ENCODE measurements around the gene ARHGAP8.
A peak's percentile ranks its signal among the peaks of the same experiment; 100 is the strongest.
"Not testable (repeated sequence)": the region's sequence is repeated elsewhere in the genome, so short reads cannot be mapped to it uniquely, and the experiment has no call there.

The ARHGAP8 gene

DNA sequence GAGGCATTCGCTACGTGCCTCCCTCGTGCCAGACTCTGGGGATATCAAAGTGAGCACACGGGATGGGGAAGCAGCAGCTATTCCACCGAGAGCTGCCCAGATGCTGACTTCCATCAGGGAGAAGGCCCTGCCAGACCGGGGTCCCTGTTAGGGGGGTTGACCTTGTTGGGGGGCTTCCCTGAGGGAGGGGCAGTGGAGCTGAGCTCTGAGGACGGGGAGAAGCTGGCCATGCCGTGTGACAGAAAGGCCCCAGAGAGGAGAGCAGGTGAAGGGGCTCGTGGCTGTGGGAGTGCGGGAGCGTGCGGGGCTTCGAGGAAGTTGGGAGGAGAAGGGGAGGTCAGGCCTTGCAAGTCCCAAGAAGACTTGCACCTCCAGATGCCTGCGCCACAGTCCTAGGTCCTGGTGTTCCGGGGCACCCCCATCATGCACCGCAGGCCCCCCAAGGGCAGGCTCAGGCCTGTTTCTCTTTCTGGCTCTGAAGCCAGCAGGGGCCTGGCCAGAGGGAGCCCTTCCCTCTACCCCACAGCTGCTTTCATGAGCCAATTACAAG is 94.4 kb downstream of the ARHGAP8 start:
- Histone ChIP-seq H3K36me3 (ENCODE audit: insufficient read depth, low read length) (no peaks in the 10 kb centered on the region), H3K27me3 (ENCODE audit: insufficient read depth, low read length) (no peaks in the 10 kb centered on the region), H3K79me2 (ENCODE audit: control insufficient read depth, insufficient read depth, low read length, unreplicated experiment) (no peaks in the 10 kb centered on the region), H3K4me1 (ENCODE audit: control insufficient read depth, insufficient read depth, low read length, unreplicated experiment) (no peaks in the 10 kb centered on the region), H3K27ac (ENCODE audit: low read depth, low read length) (no peak overlapping the region), H3K4me3 (ENCODE audit: low read depth, low read length) (no peak overlapping the region), H2AFZ (ENCODE audit: low read length, unreplicated experiment) (no peak overlapping the region)

DNA sequence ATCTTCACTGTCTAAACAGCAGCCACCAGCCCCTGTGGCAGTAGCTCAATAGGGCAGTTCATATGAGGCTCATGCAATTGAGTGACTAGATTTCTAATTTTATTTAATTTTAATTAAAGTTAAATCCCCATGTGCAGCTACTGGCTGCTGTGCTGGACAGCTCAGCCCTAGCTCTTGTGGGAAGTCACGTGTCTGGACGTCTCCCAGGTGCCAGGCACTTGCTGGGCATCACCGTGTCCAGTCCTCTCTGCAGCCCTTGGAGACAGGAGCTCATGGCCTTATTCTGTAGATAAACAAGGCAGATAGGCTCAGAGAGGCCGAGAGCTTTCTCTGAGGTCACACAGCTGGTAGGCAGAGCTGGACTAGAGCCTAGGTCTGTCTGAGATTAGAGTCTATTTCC is 95.0 kb downstream of the ARHGAP8 start:
- Histone ChIP-seq H3K27ac (ENCODE audit: low read depth, low read length) (no peak overlapping the region), H3K79me2 (ENCODE audit: control insufficient read depth, insufficient read depth, low read length, unreplicated experiment) (no peaks in the 10 kb centered on the region), H2AFZ (ENCODE audit: low read length, unreplicated experiment) (no peak overlapping the region), H3K27me3 (ENCODE audit: insufficient read depth, low read length) (no peaks in the 10 kb centered on the region), H3K4me1 (ENCODE audit: control insufficient read depth, insufficient read depth, low read length, unreplicated experiment) (no peaks in the 10 kb centered on the region), H3K4me3 (ENCODE audit: low read depth, low read length) (no peak overlapping the region), H3K36me3 (ENCODE audit: insufficient read depth, low read length) (no peaks in the 10 kb centered on the region)

DNA sequence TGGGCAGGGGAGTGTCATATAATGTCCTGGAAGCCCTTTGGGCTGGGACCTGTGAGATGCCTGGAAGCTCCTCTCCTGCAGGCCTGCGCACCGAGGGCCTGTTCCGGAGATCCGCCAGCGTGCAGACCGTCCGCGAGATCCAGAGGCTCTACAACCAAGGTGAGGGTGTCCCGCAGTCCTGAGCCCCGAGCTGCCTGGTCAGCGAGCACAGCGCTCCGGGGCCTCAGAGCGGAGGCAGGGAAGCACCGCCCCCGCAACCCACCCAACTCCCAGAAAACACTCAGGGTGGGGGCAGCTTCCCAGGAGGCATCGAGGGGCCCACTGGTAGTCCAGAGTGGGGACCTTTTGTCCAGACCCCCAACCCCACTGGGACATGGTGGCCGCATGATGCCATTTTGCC is 95.5 kb downstream of the ARHGAP8 start:
- no peaks in the 10 kb centered on the region for H3K79me2 ChIP-seq (ENCODE audit: control insufficient read depth, insufficient read depth, low read length, unreplicated experiment)
- H3K36me3 ChIP-seq (ENCODE audit: insufficient read depth, low read length) = no peaks in the 10 kb centered on the region
- no peak overlapping the region for H3K4me3 ChIP-seq (ENCODE audit: low read depth, low read length)
- H3K27ac ChIP-seq (ENCODE audit: low read depth, low read length) = no peak overlapping the region
- no peaks in the 10 kb centered on the region for H3K4me1 ChIP-seq (ENCODE audit: control insufficient read depth, insufficient read depth, low read length, unreplicated experiment)
- no peaks in the 10 kb centered on the region for H3K27me3 ChIP-seq (ENCODE audit: insufficient read depth, low read length)
- H2AFZ ChIP-seq (ENCODE audit: low read length, unreplicated experiment) = no peak overlapping the region

DNA sequence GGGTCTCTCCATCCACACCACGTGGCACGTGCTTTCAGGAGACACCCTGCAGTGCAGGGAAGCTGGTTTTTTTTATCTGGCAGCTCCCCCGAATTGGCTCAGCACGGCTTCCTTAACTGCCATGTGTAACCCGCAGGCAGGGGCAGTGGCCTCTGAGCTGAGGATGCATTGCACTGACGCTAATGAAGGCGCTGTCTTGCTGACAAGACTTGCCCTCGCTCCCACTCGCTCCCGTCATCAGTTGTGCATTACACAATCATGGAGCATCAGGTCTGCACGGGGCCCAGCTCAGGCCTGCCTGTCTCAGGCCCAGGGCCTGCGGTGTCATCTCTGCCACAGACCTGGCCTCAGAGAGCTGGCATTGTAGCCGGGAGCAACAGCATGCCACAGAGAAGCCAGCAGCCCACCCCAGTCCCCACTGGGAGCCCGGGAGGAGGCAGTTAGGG is 95.9 kb downstream of the ARHGAP8 start:
- no peaks in the 10 kb centered on the region for H3K36me3 ChIP-seq (ENCODE audit: insufficient read depth, low read length)
- no peaks in the 10 kb centered on the region for H3K79me2 ChIP-seq (ENCODE audit: control insufficient read depth, insufficient read depth, low read length, unreplicated experiment)
- no peaks in the 10 kb centered on the region for H3K27me3 ChIP-seq (ENCODE audit: insufficient read depth, low read length)
- H3K27ac ChIP-seq (ENCODE audit: low read depth, low read length) = no peak overlapping the region
- no peak overlapping the region for H3K4me3 ChIP-seq (ENCODE audit: low read depth, low read length)
- peaks cover under 1% of the 10 kb centered on the region for H3K4me1 ChIP-seq (ENCODE audit: control insufficient read depth, insufficient read depth, low read length, unreplicated experiment)
- no peak overlapping the region for H2AFZ ChIP-seq (ENCODE audit: low read length, unreplicated experiment)

DNA sequence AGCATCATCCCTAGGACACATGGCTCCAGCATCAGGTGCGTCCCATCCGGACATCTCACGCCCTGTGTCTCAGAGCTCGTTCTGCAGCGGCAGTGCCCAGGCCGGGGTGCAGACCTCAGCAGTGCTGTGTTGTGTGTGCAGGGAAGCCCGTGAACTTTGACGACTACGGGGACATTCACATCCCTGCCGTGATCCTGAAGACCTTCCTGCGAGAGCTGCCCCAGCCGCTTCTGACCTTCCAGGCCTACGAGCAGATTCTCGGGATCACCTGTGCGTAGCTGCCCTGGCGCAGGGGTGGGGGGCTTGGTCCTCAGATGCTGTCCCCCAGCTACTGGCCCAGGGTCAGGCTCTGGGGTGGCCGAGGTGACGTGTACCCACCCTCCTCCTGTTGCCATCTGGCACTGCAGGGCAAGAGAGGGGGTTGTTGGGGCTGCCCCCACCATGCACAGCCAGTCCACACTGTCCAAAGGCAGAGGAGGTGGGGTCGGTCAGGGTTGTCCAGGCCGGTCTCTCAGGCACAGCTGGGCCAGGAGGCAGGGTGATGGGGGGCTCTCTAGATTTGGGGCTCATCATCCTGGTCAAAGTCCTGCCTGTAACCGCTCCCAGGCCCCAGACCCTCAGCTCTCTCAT is 96.5 kb downstream of the ARHGAP8 start:
- no peaks in the 10 kb centered on the region for H3K79me2 ChIP-seq (ENCODE audit: control insufficient read depth, insufficient read depth, low read length, unreplicated experiment)
- no peaks in the 10 kb centered on the region for H3K36me3 ChIP-seq (ENCODE audit: insufficient read depth, low read length)
- H2AFZ ChIP-seq (ENCODE audit: low read length, unreplicated experiment) = no peak overlapping the region
- H3K27me3 ChIP-seq (ENCODE audit: insufficient read depth, low read length) = no peaks in the 10 kb centered on the region
- no peak overlapping the region for H3K4me3 ChIP-seq (ENCODE audit: low read depth, low read length)
- no peak overlapping the region for H3K27ac ChIP-seq (ENCODE audit: low read depth, low read length)
- peaks cover 3% of the 10 kb centered on the region for H3K4me1 ChIP-seq (ENCODE audit: control insufficient read depth, insufficient read depth, low read length, unreplicated experiment)

DNA sequence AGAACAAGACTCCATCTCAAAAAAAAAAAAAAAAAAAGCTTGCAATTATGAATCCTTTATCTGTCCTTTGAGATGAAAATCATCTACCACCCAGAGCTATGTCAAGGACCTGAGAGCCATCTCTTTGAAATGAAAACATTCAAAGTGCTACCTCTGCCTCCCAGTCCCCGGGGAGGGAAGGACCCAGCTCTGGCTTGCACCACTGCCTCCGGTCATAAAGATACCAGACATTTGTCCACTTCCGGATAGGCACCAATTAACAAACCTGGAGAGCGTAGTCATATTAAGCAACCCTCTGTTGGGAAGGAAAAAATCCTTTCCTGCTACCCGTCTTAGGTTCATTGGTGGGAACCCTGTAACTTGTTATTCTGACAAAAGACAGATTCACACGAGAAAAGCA is 98.6 kb downstream of the ARHGAP8 start:
- Histone ChIP-seq H3K4me3 (ENCODE audit: low read depth, low read length) (no peak overlapping the region), H3K36me3 (ENCODE audit: insufficient read depth, low read length) (no peaks in the 10 kb centered on the region), H3K4me1 (ENCODE audit: control insufficient read depth, insufficient read depth, low read length, unreplicated experiment) (peaks cover 3% of the 10 kb centered on the region), H3K27me3 (ENCODE audit: insufficient read depth, low read length) (no peaks in the 10 kb centered on the region), H3K27ac (ENCODE audit: low read depth, low read length) (no peak overlapping the region), H3K79me2 (ENCODE audit: control insufficient read depth, insufficient read depth, low read length, unreplicated experiment) (no peaks in the 10 kb centered on the region), H2AFZ (ENCODE audit: low read length, unreplicated experiment) (no peak overlapping the region)

DNA sequence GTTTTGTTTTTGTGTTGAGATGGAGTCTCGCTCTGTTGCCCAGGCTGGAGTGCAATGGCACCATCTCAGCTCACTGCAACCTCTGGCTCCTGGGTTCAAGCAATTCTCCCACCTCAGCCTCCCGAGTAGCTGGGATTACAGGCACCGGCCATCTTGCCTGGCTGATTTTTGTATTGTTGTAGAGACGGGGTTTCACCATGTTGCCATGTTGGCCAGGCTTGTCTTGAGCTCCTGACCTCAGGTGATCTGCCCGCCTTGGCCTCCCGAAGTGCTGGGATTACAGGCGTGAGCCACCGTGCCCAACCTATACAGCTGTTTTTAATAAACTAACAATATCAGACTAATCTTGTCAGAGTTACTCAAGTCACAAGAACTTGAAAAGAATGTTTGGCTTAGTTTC is 102.3 kb downstream of the ARHGAP8 start:
- not testable (repeated sequence) for H3K27me3 ChIP-seq (ENCODE audit: insufficient read depth, low read length); H3K79me2 ChIP-seq (ENCODE audit: control insufficient read depth, insufficient read depth, low read length, unreplicated experiment); H2AFZ ChIP-seq (ENCODE audit: low read length, unreplicated experiment); H3K4me1 ChIP-seq (ENCODE audit: control insufficient read depth, insufficient read depth, low read length, unreplicated experiment); H3K27ac ChIP-seq (ENCODE audit: low read depth, low read length); H3K36me3 ChIP-seq (ENCODE audit: insufficient read depth, low read length); H3K4me3 ChIP-seq (ENCODE audit: low read depth, low read length)

DNA sequence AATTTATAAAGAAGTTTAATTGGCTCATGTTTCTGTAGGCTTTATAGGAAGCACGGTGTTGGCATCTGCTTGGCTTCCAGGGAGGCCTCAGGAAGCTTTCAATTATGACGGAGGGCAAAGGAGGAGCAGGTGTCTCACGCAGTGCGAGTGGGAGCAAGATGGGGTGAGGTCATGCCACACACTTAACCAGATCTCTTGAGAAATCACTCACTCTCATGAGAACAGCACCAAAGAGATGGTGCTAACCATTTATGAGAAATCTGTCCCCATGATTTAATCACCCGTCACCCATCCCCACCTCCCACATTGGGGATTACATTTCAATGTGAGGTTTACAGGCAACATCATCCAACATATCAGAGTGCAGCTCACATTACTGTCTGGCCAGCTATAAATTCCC is 103.5 kb downstream of the ARHGAP8 start:
- no peak overlapping the region for H2AFZ ChIP-seq (ENCODE audit: low read length, unreplicated experiment)
- no peaks in the 10 kb centered on the region for H3K79me2 ChIP-seq (ENCODE audit: control insufficient read depth, insufficient read depth, low read length, unreplicated experiment)
- no peak overlapping the region for H3K4me3 ChIP-seq (ENCODE audit: low read depth, low read length)
- H3K27me3 ChIP-seq (ENCODE audit: insufficient read depth, low read length) = no peaks in the 10 kb centered on the region
- H3K4me1 ChIP-seq (ENCODE audit: control insufficient read depth, insufficient read depth, low read length, unreplicated experiment) = peaks cover 3% of the 10 kb centered on the region
- H3K36me3 ChIP-seq (ENCODE audit: insufficient read depth, low read length) = no peaks in the 10 kb centered on the region
- H3K27ac ChIP-seq (ENCODE audit: low read depth, low read length) = no peak overlapping the region

DNA sequence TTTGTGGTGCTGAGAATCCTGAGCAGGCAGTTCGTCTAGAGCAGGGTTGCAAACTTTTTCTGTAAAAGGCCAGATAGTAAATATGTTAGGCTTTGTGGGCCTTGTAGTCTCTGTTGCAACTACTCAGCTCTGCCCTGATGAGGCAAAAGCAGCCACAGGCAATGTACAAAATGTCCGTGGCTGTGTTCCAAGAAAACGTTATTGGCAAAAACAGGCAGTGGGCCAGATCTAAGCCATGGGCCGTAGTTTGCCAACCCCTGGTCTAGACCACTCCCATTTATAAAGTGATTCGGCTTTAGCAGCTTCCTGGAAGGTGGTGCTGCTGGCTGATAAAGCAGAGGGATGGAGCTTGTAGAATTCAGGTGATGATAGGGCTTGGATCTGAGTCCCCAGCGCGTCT is 106.4 kb downstream of the ARHGAP8 start:
- H2AFZ ChIP-seq (ENCODE audit: low read length, unreplicated experiment); H3K4me3 ChIP-seq (ENCODE audit: low read depth, low read length); H3K36me3 ChIP-seq (ENCODE audit: insufficient read depth, low read length); H3K4me1 ChIP-seq (ENCODE audit: control insufficient read depth, insufficient read depth, low read length, unreplicated experiment); H3K27me3 ChIP-seq (ENCODE audit: insufficient read depth, low read length); H3K79me2 ChIP-seq (ENCODE audit: control insufficient read depth, insufficient read depth, low read length, unreplicated experiment): not testable (repeated sequence)
- H3K27ac ChIP-seq (ENCODE audit: low read depth, low read length) = peak overlapping the region; percentile 41; the same call in 1 of the 2 replicates

DNA sequence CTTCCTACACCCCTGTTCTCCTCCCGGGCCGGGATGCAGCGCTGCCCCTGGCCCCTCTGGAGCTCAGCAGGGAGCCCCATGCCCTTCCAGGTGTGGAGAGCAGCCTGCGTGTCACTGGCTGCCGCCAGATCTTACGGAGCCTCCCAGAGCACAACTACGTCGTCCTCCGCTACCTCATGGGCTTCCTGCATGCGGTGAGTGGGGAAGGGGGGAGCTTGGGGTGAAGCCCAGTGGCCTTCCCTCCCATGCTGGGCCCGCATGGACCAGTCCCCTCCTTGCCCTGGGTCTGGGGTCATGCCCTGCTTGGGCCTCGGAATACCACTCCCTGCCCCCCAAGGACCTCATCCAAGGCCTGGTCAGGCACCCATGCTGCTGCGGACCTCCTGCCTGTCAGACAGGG is 107.3 kb downstream of the ARHGAP8 start:
- no peak overlapping the region for H3K27ac ChIP-seq (ENCODE audit: low read depth, low read length)
- no peaks in the 10 kb centered on the region for H3K4me1 ChIP-seq (ENCODE audit: control insufficient read depth, insufficient read depth, low read length, unreplicated experiment)
- H3K79me2 ChIP-seq (ENCODE audit: control insufficient read depth, insufficient read depth, low read length, unreplicated experiment) = no peaks in the 10 kb centered on the region
- H2AFZ ChIP-seq (ENCODE audit: low read length, unreplicated experiment) = no peak overlapping the region
- H3K36me3 ChIP-seq (ENCODE audit: insufficient read depth, low read length) = no peaks in the 10 kb centered on the region
- H3K27me3 ChIP-seq (ENCODE audit: insufficient read depth, low read length) = no peaks in the 10 kb centered on the region
- H3K4me3 ChIP-seq (ENCODE audit: low read depth, low read length) = no peak overlapping the region

DNA sequence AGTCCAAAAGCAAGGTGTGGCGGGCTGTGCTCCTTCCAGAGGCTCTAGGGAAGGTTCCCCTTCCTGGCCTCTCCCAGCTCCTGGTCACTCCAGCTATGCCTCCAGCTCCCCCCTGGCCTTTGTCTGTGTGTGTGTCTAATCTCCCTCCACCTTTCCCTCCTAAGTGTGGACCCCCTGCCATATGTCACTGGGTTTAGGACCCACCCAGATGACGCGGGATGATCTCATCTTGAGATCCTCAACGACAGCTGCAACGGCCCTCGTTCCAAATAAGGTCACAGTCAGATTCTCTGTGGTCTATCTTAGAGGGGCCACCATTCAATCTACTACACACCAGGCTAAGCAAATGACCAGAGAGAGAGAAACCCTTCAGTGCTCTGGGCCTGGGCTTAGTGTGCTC is 107.9 kb downstream of the ARHGAP8 start:
- Histone ChIP-seq H3K4me1 (ENCODE audit: control insufficient read depth, insufficient read depth, low read length, unreplicated experiment) (no peaks in the 10 kb centered on the region), H3K4me3 (ENCODE audit: low read depth, low read length) (no peak overlapping the region), H3K27ac (ENCODE audit: low read depth, low read length) (no peak overlapping the region), H2AFZ (ENCODE audit: low read length, unreplicated experiment) (no peak overlapping the region), H3K36me3 (ENCODE audit: insufficient read depth, low read length) (no peaks in the 10 kb centered on the region), H3K79me2 (ENCODE audit: control insufficient read depth, insufficient read depth, low read length, unreplicated experiment) (no peaks in the 10 kb centered on the region), H3K27me3 (ENCODE audit: insufficient read depth, low read length) (no peaks in the 10 kb centered on the region)

Measured in ACC112 (cell line).